Liver (tissue), 9 donors: ENCODE data around the gene ABHD14A. TPM values are rescaled to one million over a fixed set of nuclear protein-coding genes. Genes with fewer than 3 reads are reported as not detected.
A peak's percentile ranks its signal among the peaks of the same experiment; 100 is the strongest.

ENCODE experiments used
- DNase-seq: peaks from one replicate; pipeline ENCODE4 v3.0.0-alpha.2; 2017; ENCODE audit warnings: low spot score
- H3K27ac ChIP-seq, 2 donors: one replicate each; pipeline ENCODE4 v1.7.0; 2013; ENCODE audit warnings: inconsistent platforms in 2 of 2, low read length in 2 of 2, control low read depth in 1 of 2, low read depth in 1 of 2, mild to moderate bottlenecking in 1 of 2
- H3K27me3 ChIP-seq, 4 donors: one replicate each; pipeline versions ENCODE4 v1.6.1 to v1.7.0; 2013; ENCODE audit warnings: low read length in 3 of 4, inconsistent platforms in 1 of 4, mild to moderate bottlenecking in 1 of 4, moderate library complexity in 1 of 4; ENCODE audit not compliant: control insufficient read depth in 4 of 4, insufficient read depth in 4 of 4
- H3K36me3 ChIP-seq, 4 donors: one replicate each; pipeline versions ENCODE4 v1.6.1 to v1.7.0; 2013; ENCODE audit warnings: low read length in 3 of 4, mild to moderate bottlenecking in 3 of 4, low read depth in 1 of 4, moderate library complexity in 1 of 4; ENCODE audit not compliant: control insufficient read depth in 4 of 4, insufficient read depth in 3 of 4
- H3K4me1 ChIP-seq, 4 donors: one replicate each; pipeline versions ENCODE4 v1.6.1 to v1.7.0; 2013; ENCODE audit warnings: low read length in 3 of 4, mild to moderate bottlenecking in 3 of 4, moderate library complexity in 1 of 4; ENCODE audit not compliant: control insufficient read depth in 4 of 4, insufficient read depth in 4 of 4
- H3K4me3 ChIP-seq, 3 donors: one replicate each; pipeline versions ENCODE4 v1.6.1 to v1.7.0; 2013; ENCODE audit warnings: low read length in 3 of 3, control low read depth in 1 of 3, low read depth in 1 of 3, mild to moderate bottlenecking in 1 of 3
- H3K9ac ChIP-seq, 2 donors: one replicate each; pipeline ENCODE4 v1.7.0; 2013; ENCODE audit warnings: low read length in 2 of 2, mild to moderate bottlenecking in 2 of 2, moderate library complexity in 2 of 2, control low read depth in 1 of 2, low read depth in 1 of 2
- H3K9me3 ChIP-seq, 4 donors: one replicate each; pipeline versions ENCODE4 v1.6.1 to v1.7.0; 2013; ENCODE audit warnings: low read length in 3 of 4; ENCODE audit not compliant: control insufficient read depth in 4 of 4
- EGR1 ChIP-seq, 2 donors: IDR thresholded peaks; 2 replicates each; pipeline ENCODE4 v1.6.1; 2016 to 2018; ENCODE audit warnings: antibody characterized with exemption in 2 of 2, low read depth in 2 of 2
- FOXA1 ChIP-seq: IDR thresholded peaks from 2 replicates; pipeline ENCODE4 v1.6.1; 2016; ENCODE audit warnings: antibody characterized with exemption
- FOXA2 ChIP-seq: IDR thresholded peaks from 2 replicates; pipeline ENCODE4 v1.6.1; 2016; ENCODE audit warnings: antibody characterized with exemption
- HNF4A ChIP-seq, 2 donors: conservative IDR thresholded peaks; 2 replicates each; pipeline ENCODE4 v1.6.1; 2016; ENCODE audit warnings: antibody characterized with exemption in 2 of 2, mild to moderate bottlenecking in 2 of 2
- HNF4G ChIP-seq: IDR thresholded peaks from 2 replicates; pipeline ENCODE4 v1.6.1; 2016; ENCODE audit warnings: antibody characterized with exemption
- JUND ChIP-seq, 2 donors: IDR thresholded peaks; 2 replicates each; pipeline ENCODE4 v1.6.1; 2016; ENCODE audit warnings: antibody characterized with exemption in 2 of 2
- NR2F2 ChIP-seq: IDR thresholded peaks from 2 replicates; pipeline ENCODE4 v1.6.1; 2016; ENCODE audit warnings: antibody characterized with exemption
- RAD21 ChIP-seq, 2 donors: IDR thresholded peaks; 2 replicates each; pipeline ENCODE4 v1.6.1; 2016; ENCODE audit warnings: antibody characterized with exemption in 2 of 2, mild to moderate bottlenecking in 2 of 2
- RXRA ChIP-seq, 2 donors: IDR thresholded peaks; 2 replicates each; pipeline ENCODE4 v1.6.1; 2017 to 2018; ENCODE audit warnings: antibody characterized with exemption in 2 of 2, mild to moderate bottlenecking in 1 of 2
- SP1 ChIP-seq: IDR thresholded peaks from 2 replicates; pipeline ENCODE4 v1.6.1; 2018; ENCODE audit warnings: antibody characterized with exemption, mild to moderate bottlenecking
- TAF1 ChIP-seq: conservative IDR thresholded peaks from 2 replicates; pipeline ENCODE4 v1.6.1; 2016; ENCODE audit warnings: antibody characterized with exemption, mild to moderate bottlenecking
- YY1 ChIP-seq: IDR thresholded peaks from 2 replicates; pipeline ENCODE4 v1.6.1; 2016; ENCODE audit warnings: antibody characterized with exemption, mild to moderate bottlenecking
- WGBS: extraction: QIAGEN DNeasy Blood & Tissue Kit; methylation state at CpG from one replicate; pipeline ENCODE4 v1.1.7; 2013; 5-methylcytosine and 5-hydroxymethylcytosine counted together
- polyA plus RNA-seq, 2 donors: library from polyadenylated mRNA; stranded (reverse) in 1 of 2; unstranded in 1 of 2; fragments of 200-250 nt in 1 of 2; fragments of >200 nt in 1 of 2; fragmentation: Nextera tagmentation in 1 of 2; extraction: Ambion mirVana in 1 of 2; gene quantifications; one replicate each; pipeline versions ENCODE4 v1.2.1 to v1.2.3, GENCODE V29; 2013 to 2015
- total RNA-seq, 2 donors: library from RNA; depleted of rRNA; stranded (reverse); fragments of >200 nt; gene quantifications; one replicate each; pipeline ENCODE4 v1.2.3, GENCODE V29; 2014
- TF ChIP-seq, protein P1 (sequence below): IDR thresholded peaks from 2 replicates; pipeline ENCODE4 v1.6.1; 2016; ENCODE audit warnings: antibody characterized with exemption
- TF ChIP-seq, protein P2 (sequence below): IDR thresholded peaks from 2 replicates; pipeline ENCODE4 v1.6.1; 2016; ENCODE audit warnings: antibody characterized with exemption
- TF ChIP-seq, protein P3 (sequence below): IDR thresholded peaks from 2 replicates; pipeline ENCODE4 v1.6.1; 2016; ENCODE audit warnings: antibody characterized with exemption, mild to moderate bottlenecking
- TF ChIP-seq, protein P4 (sequence below): IDR thresholded peaks from 2 replicates; pipeline ENCODE4 v1.6.1; 2016; ENCODE audit warnings: antibody characterized with exemption
- TF ChIP-seq, protein P5 (sequence below): fragments of 150-350 bp; IDR thresholded peaks from 2 replicates; pipeline ENCODE4 v1.5.1; 2017; ENCODE audit warnings: improper control_type of control experiment, low read depth, low read length; ENCODE audit not compliant: missing input control
- donor health status: healthy.
- donor health status: healthy.
- donor health status: healthy.
- donor health status: healthy.
- donor health status: healthy.

Gene ABHD14A
- total and polyA plus RNA-seq, 4 donors: 8.2 to 19.9 (median 13.4) TPM

DNA sequence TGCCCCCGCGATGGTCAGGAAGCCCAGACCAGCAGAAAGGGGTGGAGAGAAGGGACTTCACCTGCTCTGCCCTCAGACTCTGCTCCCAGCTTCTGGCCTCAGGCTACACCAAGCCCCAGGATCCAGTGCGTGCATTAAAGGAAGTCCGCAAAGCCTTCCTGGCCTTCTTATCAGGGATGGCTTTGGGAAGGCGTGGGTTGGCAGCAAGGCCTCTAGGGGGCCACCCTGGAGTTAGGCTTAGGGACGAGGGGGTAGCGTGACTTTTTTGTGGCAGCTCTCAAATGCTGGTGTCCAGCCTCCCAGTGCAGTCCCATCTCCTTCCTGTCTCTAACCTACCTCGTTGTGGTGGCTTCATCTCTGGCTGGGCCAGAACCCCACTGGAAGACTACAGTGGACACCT is 39.7 kb downstream of the ABHD14A start:
- Histone ChIP-seq H3K27ac (no peak overlapping the region), H3K4me1 (no peaks in the 10 kb centered on the region), H3K4me3 (no peak overlapping the region), H3K27me3 (no peaks in the 10 kb centered on the region), H3K36me3 (no peaks in the 10 kb centered on the region), H3K9ac (no peak overlapping the region), H3K9me3 (no peaks in the 10 kb centered on the region)
- 76% methylated on average over 8 of the region's 8 CpGs for WGBS
- no peak for DNase-seq
- TF ChIP-seq HNF4A (conservative IDR thresholded peaks at IDR 0.05) (no peak), RAD21 (IDR thresholded peaks at IDR 0.05) (peak in 1 of 2 donors; percentile 48)

DNA sequence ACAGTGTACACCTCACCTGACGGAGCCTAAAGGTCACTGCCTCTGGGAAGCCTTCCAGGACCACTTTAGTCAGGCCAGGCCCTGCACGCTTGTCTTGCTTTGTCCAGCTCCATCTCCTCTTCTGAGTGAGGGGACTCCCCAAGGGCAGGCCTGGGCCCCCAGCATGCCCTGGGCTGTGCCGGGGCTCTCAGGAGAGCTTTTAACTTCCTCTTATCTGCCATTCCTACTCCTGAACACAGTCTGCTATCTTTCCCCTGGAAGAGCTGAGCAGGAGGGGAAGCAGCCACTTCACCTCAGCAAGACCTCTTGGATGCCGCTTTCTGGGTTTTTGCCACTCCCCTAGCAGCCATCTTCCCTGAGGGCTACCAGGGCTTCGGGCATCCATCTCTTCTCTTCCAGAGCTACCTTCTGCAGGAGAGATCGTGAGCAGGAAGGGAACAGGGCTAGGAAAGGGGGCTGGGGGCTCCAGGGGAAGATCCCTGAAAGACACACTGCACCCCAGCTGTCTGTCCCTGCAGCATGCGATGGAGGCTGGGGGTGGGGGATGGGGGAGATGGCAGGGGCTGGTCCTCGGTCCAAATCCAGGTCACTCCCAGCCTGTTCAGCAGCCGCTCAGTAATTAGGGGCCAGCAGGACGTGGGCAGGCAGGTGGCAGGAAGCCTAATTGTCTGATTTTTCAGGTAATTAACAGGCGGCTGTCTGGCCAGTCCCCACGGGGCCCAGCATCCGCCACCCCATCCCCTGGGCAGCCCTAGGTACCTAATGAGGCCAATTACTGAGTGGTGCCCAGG is 40.8 kb downstream of the ABHD14A start:
- DNase-seq: no peak
- WGBS: 87% methylated on average over 13 of the region's 13 CpGs
- no peaks in the 10 kb centered on the region for H3K27me3 ChIP-seq
- H3K9me3 ChIP-seq: no peaks in the 10 kb centered on the region
- no peak overlapping the region for H3K9ac ChIP-seq
- TF ChIP-seq, protein P1, sequence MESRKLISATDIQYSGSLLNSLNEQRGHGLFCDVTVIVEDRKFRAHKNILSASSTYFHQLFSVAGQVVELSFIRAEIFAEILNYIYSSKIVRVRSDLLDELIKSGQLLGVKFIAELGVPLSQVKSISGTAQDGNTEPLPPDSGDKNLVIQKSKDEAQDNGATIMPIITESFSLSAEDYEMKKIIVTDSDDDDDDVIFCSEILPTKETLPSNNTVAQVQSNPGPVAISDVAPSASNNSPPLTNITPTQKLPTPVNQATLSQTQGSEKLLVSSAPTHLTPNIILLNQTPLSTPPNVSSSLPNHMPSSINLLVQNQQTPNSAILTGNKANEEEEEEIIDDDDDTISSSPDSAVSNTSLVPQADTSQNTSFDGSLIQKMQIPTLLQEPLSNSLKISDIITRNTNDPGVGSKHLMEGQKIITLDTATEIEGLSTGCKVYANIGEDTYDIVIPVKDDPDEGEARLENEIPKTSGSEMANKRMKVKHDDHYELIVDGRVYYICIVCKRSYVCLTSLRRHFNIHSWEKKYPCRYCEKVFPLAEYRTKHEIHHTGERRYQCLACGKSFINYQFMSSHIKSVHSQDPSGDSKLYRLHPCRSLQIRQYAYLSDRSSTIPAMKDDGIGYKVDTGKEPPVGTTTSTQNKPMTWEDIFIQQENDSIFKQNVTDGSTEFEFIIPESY: no peak
- TF ChIP-seq EGR1 (IDR thresholded peaks at IDR 0.05; ENCODE audit: low read depth in 2 of 2) (no peak), FOXA2 (no peak)
- no peaks in the 10 kb centered on the region for H3K36me3 ChIP-seq
- H3K4me3 ChIP-seq: no peak overlapping the region
- no peak overlapping the region for H3K27ac ChIP-seq
- H3K4me1 ChIP-seq: peaks cover 0 to 3% (median 0%) of the 10 kb centered on the region in 4 donors

DNA sequence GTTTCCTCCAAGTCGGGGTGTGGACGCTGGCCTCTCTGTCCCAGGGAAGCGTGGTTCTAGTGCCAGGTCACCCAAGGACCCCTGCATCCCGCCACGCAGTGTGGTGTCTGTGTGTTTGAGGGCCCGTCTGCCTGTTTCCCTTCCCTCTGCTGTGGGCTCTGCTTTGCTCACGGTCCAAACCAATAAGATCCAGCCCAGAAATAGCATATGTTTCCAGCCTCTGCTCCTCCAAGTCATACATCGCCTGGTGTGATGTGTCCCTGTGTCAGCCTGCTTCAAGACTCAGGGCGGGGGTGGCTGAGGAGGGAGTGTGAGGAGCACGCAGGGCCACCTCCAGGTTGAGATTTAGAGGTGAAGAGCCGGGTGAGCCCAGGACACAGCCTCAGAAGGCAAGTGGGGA is 42.7 kb downstream of the ABHD14A start:
- Histone ChIP-seq H3K4me3 (no peak overlapping the region), H3K4me1 (peaks cover 0 to 3% (median 0%) of the 10 kb centered on the region in 4 donors), H3K9ac (no peak overlapping the region), H3K9me3 (no peaks in the 10 kb centered on the region), H3K36me3 (no peaks in the 10 kb centered on the region), H3K27ac (no peak overlapping the region), H3K27me3 (no peaks in the 10 kb centered on the region)
- 83% methylated on average over 11 of the region's 11 CpGs for WGBS
- no peak for DNase-seq
- TF ChIP-seq HNF4A (conservative IDR thresholded peaks at IDR 0.05) (no peak), FOXA1 (no peak), NR2F2 (no peak), SP1 (no peak), RXRA (IDR thresholded peaks at IDR 0.05) (no peak), JUND (IDR thresholded peaks at IDR 0.05) (no peak), FOXA2 (no peak), TAF1 (no peak), RAD21 (IDR thresholded peaks at IDR 0.05) (no peak), HNF4G (no peak), YY1 (no peak)
- TF ChIP-seq, protein P2, sequence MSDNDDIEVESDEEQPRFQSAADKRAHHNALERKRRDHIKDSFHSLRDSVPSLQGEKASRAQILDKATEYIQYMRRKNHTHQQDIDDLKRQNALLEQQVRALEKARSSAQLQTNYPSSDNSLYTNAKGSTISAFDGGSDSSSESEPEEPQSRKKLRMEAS: no peak
- TF ChIP-seq, protein P1: no peak
- TF ChIP-seq, protein P3, sequence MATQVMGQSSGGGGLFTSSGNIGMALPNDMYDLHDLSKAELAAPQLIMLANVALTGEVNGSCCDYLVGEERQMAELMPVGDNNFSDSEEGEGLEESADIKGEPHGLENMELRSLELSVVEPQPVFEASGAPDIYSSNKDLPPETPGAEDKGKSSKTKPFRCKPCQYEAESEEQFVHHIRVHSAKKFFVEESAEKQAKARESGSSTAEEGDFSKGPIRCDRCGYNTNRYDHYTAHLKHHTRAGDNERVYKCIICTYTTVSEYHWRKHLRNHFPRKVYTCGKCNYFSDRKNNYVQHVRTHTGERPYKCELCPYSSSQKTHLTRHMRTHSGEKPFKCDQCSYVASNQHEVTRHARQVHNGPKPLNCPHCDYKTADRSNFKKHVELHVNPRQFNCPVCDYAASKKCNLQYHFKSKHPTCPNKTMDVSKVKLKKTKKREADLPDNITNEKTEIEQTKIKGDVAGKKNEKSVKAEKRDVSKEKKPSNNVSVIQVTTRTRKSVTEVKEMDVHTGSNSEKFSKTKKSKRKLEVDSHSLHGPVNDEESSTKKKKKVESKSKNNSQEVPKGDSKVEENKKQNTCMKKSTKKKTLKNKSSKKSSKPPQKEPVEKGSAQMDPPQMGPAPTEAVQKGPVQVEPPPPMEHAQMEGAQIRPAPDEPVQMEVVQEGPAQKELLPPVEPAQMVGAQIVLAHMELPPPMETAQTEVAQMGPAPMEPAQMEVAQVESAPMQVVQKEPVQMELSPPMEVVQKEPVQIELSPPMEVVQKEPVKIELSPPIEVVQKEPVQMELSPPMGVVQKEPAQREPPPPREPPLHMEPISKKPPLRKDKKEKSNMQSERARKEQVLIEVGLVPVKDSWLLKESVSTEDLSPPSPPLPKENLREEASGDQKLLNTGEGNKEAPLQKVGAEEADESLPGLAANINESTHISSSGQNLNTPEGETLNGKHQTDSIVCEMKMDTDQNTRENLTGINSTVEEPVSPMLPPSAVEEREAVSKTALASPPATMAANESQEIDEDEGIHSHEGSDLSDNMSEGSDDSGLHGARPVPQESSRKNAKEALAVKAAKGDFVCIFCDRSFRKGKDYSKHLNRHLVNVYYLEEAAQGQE: no peak
- TF ChIP-seq, protein P4, sequence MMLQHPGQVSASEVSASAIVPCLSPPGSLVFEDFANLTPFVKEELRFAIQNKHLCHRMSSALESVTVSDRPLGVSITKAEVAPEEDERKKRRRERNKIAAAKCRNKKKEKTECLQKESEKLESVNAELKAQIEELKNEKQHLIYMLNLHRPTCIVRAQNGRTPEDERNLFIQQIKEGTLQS: no peak
- TF ChIP-seq, protein P5, sequence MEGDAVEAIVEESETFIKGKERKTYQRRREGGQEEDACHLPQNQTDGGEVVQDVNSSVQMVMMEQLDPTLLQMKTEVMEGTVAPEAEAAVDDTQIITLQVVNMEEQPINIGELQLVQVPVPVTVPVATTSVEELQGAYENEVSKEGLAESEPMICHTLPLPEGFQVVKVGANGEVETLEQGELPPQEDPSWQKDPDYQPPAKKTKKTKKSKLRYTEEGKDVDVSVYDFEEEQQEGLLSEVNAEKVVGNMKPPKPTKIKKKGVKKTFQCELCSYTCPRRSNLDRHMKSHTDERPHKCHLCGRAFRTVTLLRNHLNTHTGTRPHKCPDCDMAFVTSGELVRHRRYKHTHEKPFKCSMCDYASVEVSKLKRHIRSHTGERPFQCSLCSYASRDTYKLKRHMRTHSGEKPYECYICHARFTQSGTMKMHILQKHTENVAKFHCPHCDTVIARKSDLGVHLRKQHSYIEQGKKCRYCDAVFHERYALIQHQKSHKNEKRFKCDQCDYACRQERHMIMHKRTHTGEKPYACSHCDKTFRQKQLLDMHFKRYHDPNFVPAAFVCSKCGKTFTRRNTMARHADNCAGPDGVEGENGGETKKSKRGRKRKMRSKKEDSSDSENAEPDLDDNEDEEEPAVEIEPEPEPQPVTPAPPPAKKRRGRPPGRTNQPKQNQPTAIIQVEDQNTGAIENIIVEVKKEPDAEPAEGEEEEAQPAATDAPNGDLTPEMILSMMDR: no peak
